Nephron (organoid): ENCODE measurements around the gene GJD2.

ENCODE experiments used
- H3K27ac Mint-ChIP-seq, 3 experiments: 2 replicates each; pipeline ENCODE4 v1.8.0; 2020; ENCODE audit warnings: mixed read lengths in 3 of 3, mild to moderate bottlenecking in 2 of 3, moderate library complexity in 1 of 3
- H3K27me3 Mint-ChIP-seq: 2 replicates; pipeline ENCODE4 v1.8.0; 2021; ENCODE audit warnings: low read depth, mild to moderate bottlenecking, moderate library complexity, mixed read lengths
- H3K36me3 Mint-ChIP-seq: 2 replicates; pipeline ENCODE4 v1.8.0; 2020; ENCODE audit warnings: low read depth, mixed read lengths
- H3K4me1 Mint-ChIP-seq: 2 replicates; pipeline ENCODE4 v1.8.0; 2020; ENCODE audit warnings: mixed read lengths
- H3K4me3 Mint-ChIP-seq, 3 experiments: 2 replicates each; pipeline ENCODE4 v1.8.0; 2020; ENCODE audit warnings: mild to moderate bottlenecking in 3 of 3, mixed read lengths in 3 of 3, moderate library complexity in 2 of 3
- H3K9me3 Mint-ChIP-seq: 2 replicates; pipeline ENCODE4 v1.8.0; 2020; ENCODE audit warnings: mixed read lengths
- CTCF ChIP-seq, 3 experiments: fragments of 200-600 bp; sonication (generic); IDR thresholded peaks; one replicate each; pipeline ENCODE4 v1.5.0; 2021; ENCODE audit warnings: antibody characterized with exemption in 3 of 3; ENCODE audit not compliant: unreplicated experiment in 3 of 3

The GJD2 gene

GRCh38 chr15:34791701-34792100, 36.9 kb upstream of the GJD2 start:
- no peaks in the 10 kb centered on the region for H3K9me3 Mint-ChIP-seq

GRCh38 chr15:34790121-34790520, 35.3 kb upstream of the GJD2 start:
- H3K27ac Mint-ChIP-seq, result no peak overlapping the region
- H3K4me1 Mint-ChIP-seq, result no peaks in the 10 kb centered on the region
- H3K36me3 Mint-ChIP-seq, result peaks cover 7% of the 10 kb centered on the region
- H3K27me3 Mint-ChIP-seq, result peaks cover 35% of the 10 kb centered on the region
- TF ChIP-seq CTCF (IDR thresholded peaks at IDR 0.05; ENCODE audit: unreplicated experiment in 3 of 3), result no peak
- no peaks in the 10 kb centered on the region for H3K9me3 Mint-ChIP-seq
- peak overlapping the region; percentile 34 to 85 (median 67) for H3K4me3 Mint-ChIP-seq

More at GRCh38 chr15:34791701-34792100, 36.9 kb upstream of the GJD2 start:
- peak overlapping the region in 1 of 3 experiments; percentile 23 for H3K27ac Mint-ChIP-seq
- H3K36me3 Mint-ChIP-seq, result peaks cover 7% of the 10 kb centered on the region
- peaks cover 4% of the 10 kb centered on the region for H3K4me1 Mint-ChIP-seq
- no peak for TF ChIP-seq CTCF (IDR thresholded peaks at IDR 0.05; ENCODE audit: unreplicated experiment in 3 of 3)
- peak overlapping the region; percentile 68 to 91 (median 87) for H3K4me3 Mint-ChIP-seq
- peaks cover 50% of the 10 kb centered on the region for H3K27me3 Mint-ChIP-seq

GRCh38 chr15:34789326-34789725, 34.5 kb upstream of the GJD2 start:
- Mint-ChIP-seq H3K27ac (no peak overlapping the region), H3K9me3 (no peaks in the 10 kb centered on the region)

GRCh38 chr15:34786206-34786605, 31.4 kb upstream of the GJD2 start:
- H3K4me1 Mint-ChIP-seq, result peaks cover 15% of the 10 kb centered on the region

More at GRCh38 chr15:34789326-34789725, 34.5 kb upstream of the GJD2 start:
- peaks cover 5% of the 10 kb centered on the region for H3K4me1 Mint-ChIP-seq
- peak overlapping the region in 2 of 3 experiments; percentile 19 to 85 for H3K4me3 Mint-ChIP-seq
- peaks cover 7% of the 10 kb centered on the region for H3K36me3 Mint-ChIP-seq
- H3K27me3 Mint-ChIP-seq, result peaks cover 29% of the 10 kb centered on the region
- TF ChIP-seq CTCF (IDR thresholded peaks at IDR 0.05; ENCODE audit: unreplicated experiment in 3 of 3), result no peak

GRCh38 chr15:34783991-34784390, 29.2 kb upstream of the GJD2 start:
- H3K4me1 Mint-ChIP-seq, result peaks cover 15% of the 10 kb centered on the region
- no peaks in the 10 kb centered on the region for H3K36me3 Mint-ChIP-seq
- no peak overlapping the region for H3K4me3 Mint-ChIP-seq
- no peak overlapping the region for H3K27ac Mint-ChIP-seq
- no peak for TF ChIP-seq CTCF (IDR thresholded peaks at IDR 0.05; ENCODE audit: unreplicated experiment in 3 of 3)
- H3K27me3 Mint-ChIP-seq, result peaks cover 6% of the 10 kb centered on the region
- peaks cover 14% of the 10 kb centered on the region for H3K9me3 Mint-ChIP-seq

More at GRCh38 chr15:34786206-34786605, 31.4 kb upstream of the GJD2 start:
- peaks cover 14% of the 10 kb centered on the region for H3K27me3 Mint-ChIP-seq
- H3K4me3 Mint-ChIP-seq, result no peak overlapping the region
- no peaks in the 10 kb centered on the region for H3K36me3 Mint-ChIP-seq
- TF ChIP-seq CTCF (IDR thresholded peaks at IDR 0.05; ENCODE audit: unreplicated experiment in 3 of 3), result no peak
- H3K27ac Mint-ChIP-seq, result no peak overlapping the region
- H3K9me3 Mint-ChIP-seq, result peaks cover 7% of the 10 kb centered on the region

GRCh38 chr15:34783431-34783830, 28.6 kb upstream of the GJD2 start:
- no peak for TF ChIP-seq CTCF (IDR thresholded peaks at IDR 0.05; ENCODE audit: unreplicated experiment in 3 of 3)
- Mint-ChIP-seq H3K4me1 (peaks cover 15% of the 10 kb centered on the region), H3K36me3 (no peaks in the 10 kb centered on the region), H3K27ac (no peak overlapping the region), H3K4me3 (no peak overlapping the region), H3K27me3 (peaks cover 6% of the 10 kb centered on the region), H3K9me3 (peaks cover 14% of the 10 kb centered on the region)
